Cerebellar cortex (tissue), 1 donor: ENCODE measurements around the gene CAT.

Experiments used
- DNase-seq: peaks from one replicate; pipeline ENCODE4 v3.0.0-alpha.2; 2015; ENCODE audit warnings: low spot score

Gene CAT

DNA sequence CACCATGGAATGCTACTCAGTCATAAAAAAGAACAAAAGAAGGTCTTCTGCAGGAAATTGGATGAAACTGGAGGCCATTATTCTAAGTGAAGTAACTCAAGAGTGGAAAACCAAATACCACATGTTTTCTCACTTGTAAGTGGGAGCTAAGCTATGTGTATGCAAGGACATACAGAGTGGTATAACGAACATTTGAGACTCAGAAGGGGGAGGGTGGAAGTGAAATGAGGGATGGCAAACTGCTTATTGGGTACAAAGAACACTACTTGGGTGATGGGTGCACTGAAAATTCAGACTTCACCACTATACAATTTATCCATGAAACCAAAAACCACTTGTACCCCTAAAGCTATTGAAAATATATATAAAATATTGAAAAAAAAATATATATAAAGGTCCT lies 13.4 kb upstream of the CAT start:
- DNase-seq: no peak

DNA sequence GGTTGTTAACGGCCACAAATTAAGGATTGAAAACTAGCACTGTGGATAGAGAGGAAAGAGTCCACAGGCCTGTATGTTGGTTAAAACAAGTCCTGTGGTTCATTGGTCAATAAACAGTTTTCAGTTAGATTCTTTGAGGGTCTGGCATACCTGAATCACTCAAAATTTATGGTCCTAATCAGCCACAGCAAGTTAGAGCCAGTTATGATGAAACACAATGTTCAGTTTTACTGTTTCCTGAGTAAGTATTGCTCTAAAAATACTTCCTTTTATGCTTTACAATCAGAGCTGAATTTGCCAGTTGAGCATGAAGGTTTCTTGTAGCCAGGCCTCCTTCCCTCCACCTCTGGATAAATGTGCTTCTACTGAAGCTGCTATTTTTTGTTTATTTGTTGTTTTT lies 12.9 kb upstream of the CAT start:
- no peak for DNase-seq

GRCh38 chr11:34426766-34427185 lies 12.0 kb upstream of the CAT start:
- DNase-seq: no peak

DNA sequence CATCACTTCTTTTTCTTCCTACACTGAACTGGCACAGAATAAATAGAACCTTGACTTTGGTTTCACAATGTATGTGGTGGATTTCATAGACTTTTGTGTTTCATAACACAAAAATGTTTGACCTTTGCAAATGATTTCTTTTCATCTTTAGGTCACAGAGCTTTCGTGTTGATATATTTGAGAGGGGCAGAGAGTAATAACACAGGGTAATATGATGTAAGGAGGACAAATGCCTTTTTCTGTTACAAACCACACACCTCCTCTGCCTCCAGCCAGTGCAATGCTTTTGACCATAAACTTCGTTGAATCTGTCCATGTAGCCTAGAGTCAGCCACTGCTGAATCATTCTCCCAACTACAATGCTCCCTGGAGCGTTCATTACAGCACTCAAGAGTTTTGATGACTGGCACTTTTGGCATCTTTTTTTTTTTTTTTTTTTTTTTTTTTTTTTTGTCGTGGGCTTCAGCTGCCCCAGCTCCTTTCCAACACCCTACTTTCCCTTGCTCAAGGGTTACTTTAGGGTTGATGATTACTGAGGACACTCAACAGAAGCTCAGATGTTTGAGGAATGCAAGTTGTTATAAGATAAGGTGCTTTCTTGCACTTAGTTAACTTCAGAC lies 11.4 kb upstream of the CAT start:
- no peak for DNase-seq

GRCh38 chr11:34431979-34432378 lies 6.8 kb upstream of the CAT start:
- DNase-seq: no peak

- DNase-seq: no peak
Observed at GRCh38 chr11:34432822-34433221, 5.9 kb upstream of the CAT start.

DNA sequence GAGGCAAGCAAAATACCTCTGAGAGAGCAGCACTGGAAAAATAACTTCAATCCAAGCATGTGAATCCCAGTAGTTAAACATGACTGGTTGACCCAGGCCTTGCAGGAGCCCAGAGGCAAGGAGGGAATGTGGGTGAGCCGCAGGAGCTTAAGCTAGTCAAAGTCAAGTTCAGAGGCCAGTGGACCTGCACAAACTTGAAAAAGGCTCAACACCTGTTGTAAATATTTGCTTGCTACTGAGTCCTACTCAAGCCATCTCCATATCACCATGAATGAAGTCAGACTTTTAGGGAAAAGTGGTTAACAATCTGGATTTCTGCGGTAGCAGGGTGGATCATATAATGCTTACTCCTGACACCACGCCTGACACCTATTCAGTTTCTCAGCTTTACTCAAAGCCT lies 4.8 kb upstream of the CAT start:
- no peak for DNase-seq

GRCh38 chr11:34437224-34438125 lies 1.3 kb upstream of the CAT start:
- no peak for DNase-seq

DNA sequence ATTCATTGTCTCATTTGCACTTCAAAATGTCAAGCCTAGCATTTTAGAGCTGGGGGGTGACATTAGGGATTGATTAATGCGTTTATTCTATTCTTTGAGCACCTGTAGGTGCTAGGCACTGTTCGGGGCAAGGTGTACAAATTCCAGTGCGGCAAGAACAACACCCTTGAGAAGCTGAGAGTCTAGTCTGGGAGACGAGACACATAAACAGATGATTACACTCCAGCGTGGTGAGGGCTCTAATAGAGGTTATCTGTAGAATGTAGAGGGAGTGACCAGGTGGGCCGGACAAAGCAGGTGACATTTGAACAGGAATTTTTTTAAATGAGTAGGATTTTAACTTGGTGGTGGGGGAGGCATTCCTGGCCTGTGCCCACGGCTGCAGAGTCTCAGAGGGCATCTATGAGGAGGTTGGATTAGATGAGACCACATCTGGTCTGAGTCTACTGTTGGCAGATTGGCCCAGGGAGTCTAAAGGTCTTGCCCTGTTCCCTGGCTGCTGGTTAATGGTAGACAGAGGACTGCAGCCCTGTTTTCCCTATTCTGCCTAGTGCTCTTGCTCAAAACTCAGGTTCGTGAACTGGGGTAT lies 970 bp downstream of the CAT start:
- DNase-seq: no peak

DNA sequence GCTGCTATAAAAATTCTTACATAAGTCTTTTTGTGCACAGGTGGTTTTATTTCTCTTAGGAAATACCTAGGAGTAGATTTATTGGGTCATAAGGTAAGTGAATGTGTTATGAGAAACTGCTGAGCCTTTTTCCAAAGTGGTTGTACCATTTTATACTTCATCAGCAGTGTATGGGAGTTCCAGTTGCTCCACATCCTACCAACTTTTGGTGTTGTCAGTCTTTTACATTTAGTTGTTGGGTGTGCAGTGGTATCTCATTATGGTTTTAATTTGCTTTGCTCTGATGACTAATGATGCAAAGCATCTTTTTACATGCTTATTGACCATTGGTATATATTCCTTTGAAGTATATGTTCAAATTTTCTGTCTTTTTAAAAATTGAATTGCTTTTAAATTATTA lies 3.1 kb downstream of the CAT start:
- DNase-seq: no peak

GRCh38 chr11:34443136-34443535 lies 4.4 kb downstream of the CAT start:
- DNase-seq: no peak

- DNase-seq: no peak
Observed at GRCh38 chr11:34444428-34444827, 5.7 kb downstream of the CAT start.

GRCh38 chr11:34445956-34446355 lies 7.2 kb downstream of the CAT start:
- DNase-seq: no peak

DNA sequence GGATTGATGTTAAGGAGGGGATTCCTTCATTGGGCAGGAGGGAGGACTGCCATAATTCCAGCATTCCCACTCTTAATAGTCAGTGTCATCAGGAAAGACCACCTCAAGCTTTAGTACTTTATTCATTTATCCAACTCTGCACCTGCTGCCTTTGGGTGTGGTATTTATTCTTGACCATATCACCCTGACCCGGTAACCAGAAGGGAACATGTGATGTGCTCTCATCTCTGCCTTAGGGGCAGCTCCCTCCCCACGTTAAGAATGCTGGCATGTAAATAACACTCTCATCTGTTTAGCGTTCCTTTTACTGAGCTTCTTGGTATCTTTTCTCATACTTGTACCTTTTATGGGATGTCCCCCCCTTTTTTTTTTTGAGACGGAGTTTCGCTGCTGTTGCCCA lies 7.7 kb downstream of the CAT start:
- no peak for DNase-seq

GRCh38 chr11:34447044-34447443 lies 8.3 kb downstream of the CAT start:
- DNase-seq: no peak

DNA sequence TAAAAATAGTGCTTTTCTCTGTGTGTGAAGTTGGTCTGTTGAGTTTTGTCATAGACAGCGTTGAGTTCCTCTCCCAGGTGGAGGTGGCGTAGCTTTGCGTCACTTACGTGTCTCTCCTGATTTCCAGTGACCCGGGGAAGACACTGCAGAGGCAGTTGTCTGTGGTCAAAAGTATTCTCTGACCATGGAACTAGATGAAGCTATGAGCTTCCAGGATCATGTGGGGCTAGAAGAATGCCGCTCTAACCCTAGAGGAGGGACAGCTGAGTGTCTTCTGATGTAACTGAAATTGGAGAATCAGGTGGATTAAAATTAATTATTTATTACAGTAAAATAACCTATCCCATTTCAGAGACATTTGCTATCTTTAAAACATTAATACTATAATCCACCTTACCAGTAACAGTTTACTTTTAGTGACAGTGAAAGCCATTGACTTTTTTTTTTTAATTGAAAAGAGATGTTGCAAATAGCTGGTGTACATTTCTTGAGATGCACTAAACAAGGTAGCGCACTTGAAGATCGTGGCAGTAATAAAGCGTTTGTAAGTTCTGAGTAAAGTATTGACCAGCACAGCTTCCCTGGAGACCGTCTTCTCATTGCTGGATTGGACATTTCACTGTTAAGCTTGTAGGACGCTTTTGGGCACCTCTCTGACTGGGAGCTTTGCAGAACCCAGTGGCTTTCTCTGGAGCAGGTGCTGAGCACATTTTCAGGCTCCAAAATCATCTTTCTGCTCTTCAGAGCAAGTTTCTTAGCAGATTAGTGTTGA lies 9.7 kb downstream of the CAT start:
- DNase-seq: no peak

- DNase-seq: no peak
Observed at GRCh38 chr11:34449013-34449412, 10.3 kb downstream of the CAT start.

DNA sequence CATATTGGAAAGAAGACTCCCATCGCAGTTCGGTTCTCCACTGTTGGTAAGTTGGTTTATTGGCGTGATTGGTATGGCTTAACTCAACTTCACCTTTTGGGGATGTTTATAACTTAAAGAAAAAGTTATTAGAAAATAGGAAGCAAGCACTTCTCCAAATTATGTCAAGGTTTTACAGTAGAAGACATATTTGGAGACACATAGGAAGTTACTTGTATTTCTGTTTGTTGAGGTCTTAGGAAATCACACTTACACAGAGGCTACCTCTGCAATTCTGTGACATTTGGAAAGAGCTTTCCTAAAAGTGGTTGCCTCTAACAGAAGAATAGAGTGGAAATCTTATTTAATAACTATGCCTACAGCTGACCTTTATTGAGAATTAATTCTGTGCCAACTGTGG lies 12.3 kb downstream of the CAT start:
- DNase-seq: no peak

DNA sequence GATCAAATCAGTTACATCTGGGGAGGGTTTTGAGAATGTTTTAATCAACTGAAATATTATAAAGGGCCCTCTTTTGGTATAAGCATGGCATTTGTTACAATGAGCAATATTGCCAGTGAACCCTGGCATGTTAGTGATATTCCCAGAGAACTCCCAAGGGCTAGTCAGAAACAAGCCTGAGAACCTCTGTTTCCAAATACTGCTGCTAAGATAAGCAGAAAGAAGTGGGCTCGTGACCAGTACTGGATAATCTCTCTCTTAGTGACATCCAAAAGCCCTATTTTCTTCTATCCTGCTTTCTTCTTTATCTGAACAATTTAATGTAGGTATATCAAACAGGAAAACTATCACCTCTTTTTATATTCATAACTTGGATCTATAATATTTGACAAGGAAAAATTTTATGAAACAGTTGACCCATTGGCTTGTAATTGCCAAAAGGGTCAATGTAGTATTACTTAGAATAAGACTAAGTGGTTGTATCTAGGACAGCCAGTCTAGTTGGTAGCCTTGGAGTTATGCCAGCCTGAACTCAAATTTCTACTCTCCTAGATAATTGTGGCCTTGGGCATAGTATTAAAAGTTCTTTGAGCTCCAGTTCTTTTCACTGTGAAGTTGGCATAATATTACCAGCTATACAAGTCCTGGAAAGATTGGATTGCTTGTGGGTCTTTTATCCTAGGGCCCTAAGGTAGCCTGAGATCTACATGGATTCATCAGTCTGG lies 15.7 kb downstream of the CAT start:
- no peak for DNase-seq

GRCh38 chr11:34457607-34458006 lies 18.9 kb downstream of the CAT start:
- DNase-seq: no peak

DNA sequence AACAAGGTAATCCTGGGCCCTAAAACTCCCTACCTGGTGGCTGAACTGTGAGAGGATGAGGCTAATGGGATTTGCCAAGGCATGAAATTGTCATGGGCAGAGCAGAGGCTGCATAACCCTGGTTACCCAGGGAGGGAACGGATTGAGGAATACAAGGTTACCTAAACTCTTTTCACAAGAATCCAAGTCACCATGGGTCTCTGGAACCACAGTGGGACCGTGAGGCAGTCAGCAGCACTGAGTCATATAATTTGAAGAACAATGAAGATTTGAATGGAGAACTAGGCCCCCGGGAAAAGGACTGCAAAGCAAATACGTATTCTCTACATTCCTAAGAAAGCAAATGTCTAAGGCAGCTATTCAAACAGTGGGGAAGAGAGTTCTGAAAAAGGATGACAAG lies 19.8 kb downstream of the CAT start:
- no peak for DNase-seq
